ENCODE data around the gene CLTB.

Gene CLTB

GRCh38 chr5:176426876-176427275, 10.5 kb upstream of the CLTB start:
- no peak overlapping the region for H3K4me3 ChIP-seq (ENCODE audit: low read depth, low read length)
- DNase-seq (ENCODE audit: low read depth): no peak
- TF ChIP-seq CTCF (IDR thresholded peaks at IDR 0.05; ENCODE audit: low read depth, low read length, missing control alignments): no peak

DNA sequence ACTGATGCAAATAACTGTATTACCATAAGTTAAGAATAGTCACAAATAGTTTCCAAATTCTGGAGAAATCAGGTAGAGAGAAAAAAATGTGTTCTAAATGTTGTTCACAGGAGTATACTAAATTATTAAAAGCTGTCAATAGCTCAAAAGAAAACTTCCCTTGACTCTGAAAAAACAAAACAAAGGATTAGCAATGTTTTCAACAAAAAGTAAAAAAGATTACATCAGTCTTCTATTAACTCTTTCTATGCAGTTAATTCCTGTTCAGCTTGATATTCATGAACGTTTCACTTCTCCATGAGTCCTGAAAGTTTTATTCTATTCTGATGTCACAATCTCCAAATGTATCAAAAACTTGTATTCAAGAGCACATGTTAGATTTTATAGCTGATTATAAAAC, 9.5 kb upstream of the CLTB start:
- no peak for DNase-seq (ENCODE audit: low read depth)
- TF ChIP-seq CTCF (IDR thresholded peaks at IDR 0.05; ENCODE audit: low read depth, low read length, missing control alignments): no peak
- H3K4me3 ChIP-seq (ENCODE audit: low read depth, low read length): no peak overlapping the region

- DNase-seq (ENCODE audit: low read depth): no peak
- no peak overlapping the region for H3K4me3 ChIP-seq (ENCODE audit: low read depth, low read length)
- no peak for TF ChIP-seq CTCF (IDR thresholded peaks at IDR 0.05; ENCODE audit: low read depth, low read length, missing control alignments)
Observed at GRCh38 chr5:176425138-176425537, 8.8 kb upstream of the CLTB start.

- DNase-seq (ENCODE audit: low read depth): no peak
- H3K4me3 ChIP-seq (ENCODE audit: low read depth, low read length): no peak overlapping the region
- TF ChIP-seq CTCF (IDR thresholded peaks at IDR 0.05; ENCODE audit: low read depth, low read length, missing control alignments): no peak
Observed at GRCh38 chr5:176424181-176424580, 7.8 kb upstream of the CLTB start.

GRCh38 chr5:176420972-176421544, 4.7 kb upstream of the CLTB start:
- no peak for DNase-seq (ENCODE audit: low read depth)
- H3K4me3 ChIP-seq (ENCODE audit: low read depth, low read length): no peak overlapping the region
- no peak for TF ChIP-seq CTCF (IDR thresholded peaks at IDR 0.05; ENCODE audit: low read depth, low read length, missing control alignments)

DNA sequence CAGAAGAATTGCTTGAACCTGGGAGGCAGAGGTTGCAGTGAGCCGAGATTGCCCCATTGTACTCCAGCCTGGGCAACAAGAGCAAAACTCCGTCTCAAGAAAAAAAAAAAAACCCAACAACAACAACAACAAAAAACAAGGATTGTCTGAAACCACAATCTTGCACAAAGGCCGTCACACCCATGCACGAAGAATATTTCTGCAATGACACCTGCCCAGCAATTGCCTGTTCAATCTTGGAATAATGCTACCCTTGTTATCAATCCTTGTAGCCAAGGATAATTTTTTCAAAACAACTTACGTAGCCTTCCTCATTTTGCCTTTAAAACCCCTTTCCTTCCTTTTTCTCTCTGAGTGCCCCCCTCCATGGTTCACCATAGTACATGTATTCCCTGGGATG, 3.7 kb upstream of the CLTB start:
- no peak for TF ChIP-seq CTCF (IDR thresholded peaks at IDR 0.05; ENCODE audit: low read depth, low read length, missing control alignments)
- DNase-seq (ENCODE audit: low read depth): no peak
- no peak overlapping the region for H3K4me3 ChIP-seq (ENCODE audit: low read depth, low read length)

DNA sequence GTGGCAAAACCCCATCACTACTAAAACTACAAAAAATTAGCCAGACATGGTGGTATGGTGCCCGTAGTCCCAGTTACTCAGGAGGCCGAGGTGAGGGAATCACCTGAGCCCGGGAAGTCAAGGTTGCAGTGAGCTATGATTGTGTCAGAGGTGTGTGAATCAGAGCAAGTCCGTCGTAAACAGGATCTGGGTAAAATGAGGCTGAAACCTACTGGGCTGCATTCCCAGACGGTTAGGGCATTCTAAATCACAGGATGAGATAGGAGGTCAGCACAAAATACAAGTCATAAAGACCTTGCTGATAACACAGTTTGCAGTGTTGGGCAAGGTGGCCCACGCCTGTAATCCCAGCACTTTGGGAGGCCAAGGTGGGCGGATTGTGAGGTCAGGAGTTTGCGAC, 1.9 kb upstream of the CLTB start:
- H3K4me3 ChIP-seq (ENCODE audit: low read depth, low read length): no peak overlapping the region
- no peak for DNase-seq (ENCODE audit: low read depth)
- no peak for TF ChIP-seq CTCF (IDR thresholded peaks at IDR 0.05; ENCODE audit: low read depth, low read length, missing control alignments)

Data from GM12864 (cell line).